HL-60/S4 treated with retinoic acid at 250 ng/mL for 4 days and 3 days (cell line): ENCODE results near the gene GLCCI1.
"Not testable (repeated sequence)": the region's sequence is repeated elsewhere in the genome, so short reads cannot be mapped to it uniquely, and the experiment has no call there.

Experiments used
- in situ Hi-C: fragments of 300-500 bp; cut with MboI; formaldehyde crosslinking; loops from 2 replicates; pipeline ENCODE4 v1.7.0; 2022; ENCODE audit warnings: low sequenced_read_pairs

The GLCCI1 gene

DNA sequence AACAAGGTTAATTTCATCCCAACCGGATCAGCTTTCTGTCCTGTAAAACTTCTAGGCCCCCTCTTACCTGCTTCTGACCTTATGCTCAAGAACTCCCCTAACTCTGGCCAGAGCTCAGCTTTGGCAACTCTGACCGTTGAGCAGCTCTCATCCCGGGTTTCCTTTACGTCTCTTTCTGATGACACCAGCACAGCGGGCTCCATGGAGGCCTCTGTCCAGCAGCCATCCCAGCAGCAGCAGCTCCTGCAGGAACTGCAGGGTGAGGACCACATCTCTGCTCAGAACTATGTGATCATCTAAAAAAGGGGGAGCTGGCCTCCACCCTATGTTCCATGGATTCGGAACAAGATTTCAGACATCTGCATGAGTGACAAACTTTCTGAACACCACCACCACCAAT, 117.6 kb downstream of the GLCCI1 start:
- in situ Hi-C loops: no loop called here

DNA sequence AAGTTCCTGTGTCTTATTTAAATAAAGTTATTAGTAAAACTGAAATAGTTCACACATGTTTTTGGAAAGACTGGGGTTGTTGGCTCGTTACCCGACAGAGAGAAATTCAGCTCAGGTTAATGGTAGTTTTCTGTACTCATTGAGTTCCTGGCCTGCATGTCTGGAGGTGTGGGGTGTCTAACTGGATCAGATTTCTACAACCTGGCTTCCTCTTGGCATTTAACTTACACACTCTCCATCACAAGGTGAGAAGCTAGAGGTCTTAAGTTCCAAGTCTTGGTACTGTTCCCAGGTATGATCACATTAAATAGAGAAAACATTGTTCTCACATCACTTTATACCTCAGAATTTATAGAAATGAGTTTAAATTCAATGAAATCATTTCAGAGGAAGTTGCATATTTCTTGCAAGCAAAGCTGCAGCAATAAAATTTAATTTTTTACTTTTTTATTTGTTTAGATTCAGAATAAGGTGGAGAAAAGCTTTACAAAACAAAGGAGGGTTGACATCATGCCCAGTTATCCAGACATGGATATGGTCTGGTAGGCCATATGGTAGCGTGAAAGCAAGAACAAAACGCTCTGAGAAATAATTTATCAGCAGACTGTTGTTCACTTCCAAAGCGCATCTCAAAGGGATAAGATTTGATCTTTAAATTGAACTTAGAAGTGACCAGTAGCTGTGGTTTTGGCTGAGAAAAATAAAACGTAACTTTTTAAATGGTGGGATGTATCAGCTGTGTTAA, 120.6 kb downstream of the GLCCI1 start:
- in situ Hi-C loops: no loop called here

DNA sequence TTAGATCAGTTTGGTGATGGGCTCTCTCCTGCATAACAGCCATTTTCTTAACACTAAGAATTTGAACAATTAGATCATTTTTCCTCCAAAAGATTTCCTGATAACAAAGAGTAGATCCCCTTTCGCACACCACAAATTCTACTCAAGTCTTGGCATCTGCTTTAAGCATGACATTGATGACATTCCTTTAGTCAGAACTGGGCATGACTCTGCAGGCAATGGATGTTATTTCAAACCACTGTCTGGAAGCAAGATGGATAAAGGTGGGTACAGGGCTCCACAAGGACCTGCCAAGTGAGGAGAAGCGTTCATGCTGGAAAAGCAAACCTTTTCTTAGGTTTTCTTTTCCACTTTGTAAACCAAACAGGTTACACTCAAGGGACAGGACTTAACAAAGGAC, 123.5 kb downstream of the GLCCI1 start:
- in situ Hi-C loops: no loop called here

DNA sequence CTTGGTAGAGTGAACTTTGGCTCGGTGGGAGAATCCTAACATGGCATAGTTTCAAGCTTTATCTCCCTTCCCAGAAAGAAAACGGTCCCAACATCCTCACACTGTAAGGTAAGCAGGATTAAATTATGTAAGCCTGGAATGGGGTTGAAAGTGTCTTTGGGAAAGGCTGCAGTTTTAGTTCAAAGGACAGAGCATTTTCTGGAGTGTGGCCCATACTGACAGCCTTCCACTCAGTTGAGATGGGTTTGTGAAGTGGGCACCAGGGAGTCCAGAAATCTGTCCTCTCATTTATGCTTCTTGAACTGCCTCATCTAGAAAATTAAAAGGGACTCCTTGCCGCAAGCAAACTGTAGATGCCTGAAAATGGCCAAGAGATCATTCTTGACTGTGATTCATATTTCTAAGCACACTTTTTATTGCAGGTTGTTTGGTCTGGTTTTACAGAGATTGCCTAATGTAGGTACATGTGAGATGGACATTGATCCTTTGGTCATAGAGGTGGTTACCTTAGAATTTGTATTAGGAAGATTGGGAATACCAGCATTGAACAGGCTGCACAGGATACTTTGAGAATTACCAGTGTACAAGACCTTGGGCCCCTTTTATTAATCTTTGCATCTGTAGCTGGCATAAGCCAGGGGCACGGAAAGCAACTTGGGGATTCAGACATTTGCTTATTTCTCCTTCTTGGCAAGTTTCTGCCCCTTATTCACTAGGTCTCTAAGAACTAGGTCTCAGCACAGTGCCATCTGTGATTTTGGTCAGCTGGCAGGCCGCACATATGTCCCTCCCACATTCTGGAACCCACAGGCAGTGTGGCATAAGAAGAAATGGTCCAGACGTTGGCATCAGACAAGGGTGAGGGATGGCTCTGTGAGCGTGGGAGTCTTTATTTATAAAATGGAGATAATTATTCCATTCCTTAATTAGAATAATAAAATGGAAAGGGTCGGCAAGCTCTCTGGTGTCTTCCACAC, 125.9 kb downstream of the GLCCI1 start:
- in situ Hi-C loops: no loop called here

DNA sequence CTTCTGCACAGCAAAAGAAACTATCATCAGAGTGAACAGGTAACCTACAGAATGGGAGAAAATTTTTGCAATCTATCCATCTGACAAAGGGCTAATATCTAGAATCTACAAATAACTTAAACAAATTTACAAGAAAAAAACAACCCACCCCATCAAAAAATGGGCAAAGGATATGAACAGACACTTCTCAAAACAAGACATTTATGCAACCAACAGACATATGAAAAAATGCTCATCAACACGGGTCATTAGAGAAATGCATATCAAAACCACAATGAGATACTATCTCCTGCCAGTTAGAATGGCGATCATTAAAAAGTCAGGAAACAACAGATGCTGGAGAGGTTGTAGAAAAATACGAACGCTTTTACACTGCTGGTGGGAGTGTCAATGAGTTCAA, 132.7 kb downstream of the GLCCI1 start:
- in situ Hi-C loops: not testable (repeated sequence)

DNA sequence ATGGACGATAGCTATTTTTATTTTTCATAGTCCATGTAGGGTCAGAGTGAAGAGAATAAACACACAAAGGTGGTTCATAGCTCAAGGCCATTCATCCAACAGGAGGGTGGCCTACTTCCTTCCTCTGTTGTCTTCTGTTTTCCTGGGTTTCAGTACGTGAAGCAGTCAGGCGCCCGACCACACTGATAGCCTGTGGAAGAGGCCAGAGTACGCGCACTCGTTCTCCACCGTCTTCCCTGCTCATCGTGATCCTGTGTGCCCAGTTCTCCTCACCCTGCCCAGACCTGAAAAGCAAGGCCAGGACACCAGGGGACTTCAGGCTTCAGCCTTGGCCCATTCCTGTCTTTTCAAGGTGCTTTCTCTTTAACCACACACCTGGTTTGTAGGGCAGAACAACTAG, 134.7 kb downstream of the GLCCI1 start:
- in situ Hi-C loops: no loop called here

DNA sequence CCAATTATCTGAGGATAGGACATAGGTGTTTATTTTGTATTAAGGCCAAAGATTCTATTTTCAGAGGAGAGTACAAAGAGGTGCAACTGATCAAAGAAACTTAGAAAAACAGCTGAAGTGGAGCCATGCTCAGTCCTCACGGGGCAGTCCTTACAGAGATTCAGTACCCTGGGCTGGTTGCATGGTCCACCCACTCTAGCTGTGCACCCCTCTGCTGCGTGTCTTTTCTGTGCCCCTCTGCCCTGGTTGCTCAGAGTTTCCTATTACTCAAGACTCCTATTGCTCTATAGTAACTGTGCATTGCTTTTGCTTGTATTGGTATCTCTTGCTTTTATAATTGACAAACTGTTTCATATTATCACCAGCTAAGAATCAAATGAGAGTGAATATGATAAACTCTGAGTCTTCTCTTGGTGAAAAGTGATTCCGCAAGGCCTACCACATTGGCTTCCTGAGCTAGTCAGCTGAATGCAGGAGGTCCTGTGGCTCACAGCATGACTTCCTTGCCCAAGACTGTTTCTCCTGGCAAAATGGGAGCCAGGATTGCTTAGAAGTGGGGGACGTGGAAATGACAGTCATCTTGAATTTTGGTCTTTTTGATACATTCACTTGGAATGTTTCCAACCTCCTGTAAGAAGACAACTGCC, 137.0 kb downstream of the GLCCI1 start:
- in situ Hi-C loops: no loop called here

DNA sequence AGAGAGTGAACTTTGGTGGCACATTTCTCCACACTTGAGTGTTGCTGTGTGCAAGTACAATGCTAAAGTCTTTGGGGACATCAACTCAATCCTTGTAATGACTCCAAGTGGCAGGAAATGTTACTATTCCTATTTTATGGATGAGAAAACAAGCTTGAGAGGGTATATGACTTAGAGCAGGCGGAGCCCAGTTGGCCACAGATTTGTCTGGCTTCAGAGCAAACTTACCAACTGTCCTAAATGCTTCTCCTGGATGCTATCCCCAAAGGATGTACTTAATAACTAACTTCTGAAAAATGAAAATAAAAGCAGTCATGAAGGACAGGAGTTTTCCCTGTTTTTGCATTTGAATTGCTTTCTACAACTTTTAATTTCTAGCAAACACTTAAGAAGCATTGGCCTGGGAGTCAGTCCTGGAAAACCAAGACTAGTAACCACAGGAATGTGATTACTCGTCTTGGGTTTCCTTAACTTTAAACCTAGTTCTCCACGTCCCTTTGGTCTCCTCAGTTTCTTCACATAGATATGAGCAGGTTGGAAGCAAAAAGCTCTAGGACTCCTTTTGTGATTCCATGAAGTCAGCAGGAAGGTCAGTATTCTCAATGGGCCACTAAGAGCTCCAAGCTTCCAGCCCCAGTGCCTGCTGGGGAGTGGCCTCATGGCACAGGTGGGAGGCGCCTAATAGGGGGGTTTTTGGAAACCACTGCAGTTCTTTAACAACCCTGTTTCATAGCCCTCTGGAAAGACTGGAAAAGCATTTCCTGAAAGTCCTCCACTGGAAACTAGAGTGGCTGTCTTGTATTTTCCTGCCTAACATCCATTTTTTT, 140.8 kb downstream of the GLCCI1 start:
- in situ Hi-C loops: no loop called here

DNA sequence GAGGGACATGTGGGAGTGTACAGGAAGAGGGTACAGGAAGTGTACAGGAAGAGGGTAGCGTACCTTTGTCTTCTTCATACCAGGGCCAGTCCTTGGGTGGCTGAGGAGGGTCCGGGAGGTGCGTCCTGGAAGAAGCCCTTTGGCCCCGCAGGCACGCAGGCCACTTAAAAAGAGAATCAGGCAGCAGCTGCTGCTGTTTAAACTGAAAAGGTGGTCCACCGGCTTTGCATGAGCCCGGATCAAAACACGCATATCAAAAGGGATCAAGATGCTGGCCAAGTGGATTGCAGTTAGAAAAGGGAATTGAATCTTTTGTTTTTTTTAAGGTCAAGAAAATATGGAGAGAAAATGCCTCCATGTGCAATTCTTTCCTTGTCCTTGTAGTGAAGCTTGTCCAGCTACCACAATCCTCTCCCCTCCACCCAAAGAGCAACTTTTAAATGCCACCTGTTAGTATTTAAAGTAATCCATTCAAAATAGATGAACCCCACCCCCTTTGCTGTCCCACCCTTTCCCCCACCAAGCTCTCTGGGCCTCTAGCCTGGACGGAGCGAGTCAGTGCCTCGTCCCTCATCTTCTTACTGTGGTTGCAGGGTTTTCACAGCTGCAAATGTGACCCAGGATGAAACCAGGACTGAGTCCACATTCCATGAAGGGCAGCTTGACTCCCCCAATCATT, 142.8 kb downstream of the GLCCI1 start:
- in situ Hi-C loops: no loop called here

DNA sequence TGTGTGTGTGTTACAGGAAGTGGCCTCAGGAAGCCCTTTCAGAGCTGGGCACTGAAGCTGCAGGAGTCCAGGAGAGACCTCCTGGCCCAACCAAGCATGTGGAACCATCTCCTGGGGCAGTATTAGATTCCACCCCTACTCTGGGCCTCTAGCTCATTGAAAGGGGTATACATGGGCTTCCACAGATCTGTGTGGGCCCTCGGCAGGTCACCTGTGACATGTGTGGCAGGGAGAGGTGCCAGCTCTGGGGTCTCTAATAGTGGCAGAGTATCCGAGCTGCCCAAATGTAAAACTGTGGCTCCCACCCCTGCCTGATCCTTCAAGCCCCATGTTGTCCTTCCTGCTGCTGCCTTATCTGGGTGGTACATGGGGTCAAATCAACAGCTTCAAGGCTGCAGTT, 144.1 kb downstream of the GLCCI1 start:
- in situ Hi-C loops: no loop called here

DNA sequence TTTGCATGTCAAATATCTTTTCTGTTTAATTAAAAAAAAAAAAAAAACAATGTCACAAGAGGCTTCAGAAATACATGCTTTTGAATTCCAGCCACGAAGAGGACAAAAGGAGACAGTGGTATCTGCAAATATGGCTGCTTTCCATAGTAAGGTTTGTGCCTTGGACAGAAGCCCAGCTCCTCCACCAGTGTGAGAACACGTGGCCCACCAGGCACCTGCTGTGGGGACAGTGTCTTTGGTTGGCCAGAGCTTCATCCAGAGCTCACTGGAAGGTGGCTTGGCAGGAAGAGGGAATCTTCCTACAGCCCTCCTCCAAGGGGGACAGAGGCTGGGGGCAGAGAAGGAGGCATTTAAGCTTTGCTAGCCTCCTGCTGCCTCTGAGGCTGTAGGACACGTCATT, 144.6 kb downstream of the GLCCI1 start:
- in situ Hi-C loops: no loop called here

DNA sequence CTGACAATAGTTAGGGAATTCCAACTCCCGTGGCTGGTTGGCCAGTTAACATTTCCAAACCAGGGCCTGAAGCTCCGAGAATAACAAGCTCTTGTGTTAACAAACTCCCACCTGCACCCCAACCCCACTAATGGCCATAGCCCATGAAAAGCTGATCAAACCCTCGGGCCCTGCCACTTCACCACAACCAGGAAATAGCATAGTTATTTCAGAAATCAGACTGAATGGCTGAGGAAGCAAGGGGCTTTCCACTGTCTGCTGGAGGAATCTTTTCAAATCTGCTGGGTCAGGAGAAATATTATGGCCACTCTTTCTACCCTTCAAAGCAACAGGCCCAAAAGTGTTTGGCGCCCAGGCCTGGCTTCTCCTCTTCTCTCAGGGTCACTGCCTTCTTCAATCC, 145.6 kb downstream of the GLCCI1 start:
- in situ Hi-C loops: no loop called here

DNA sequence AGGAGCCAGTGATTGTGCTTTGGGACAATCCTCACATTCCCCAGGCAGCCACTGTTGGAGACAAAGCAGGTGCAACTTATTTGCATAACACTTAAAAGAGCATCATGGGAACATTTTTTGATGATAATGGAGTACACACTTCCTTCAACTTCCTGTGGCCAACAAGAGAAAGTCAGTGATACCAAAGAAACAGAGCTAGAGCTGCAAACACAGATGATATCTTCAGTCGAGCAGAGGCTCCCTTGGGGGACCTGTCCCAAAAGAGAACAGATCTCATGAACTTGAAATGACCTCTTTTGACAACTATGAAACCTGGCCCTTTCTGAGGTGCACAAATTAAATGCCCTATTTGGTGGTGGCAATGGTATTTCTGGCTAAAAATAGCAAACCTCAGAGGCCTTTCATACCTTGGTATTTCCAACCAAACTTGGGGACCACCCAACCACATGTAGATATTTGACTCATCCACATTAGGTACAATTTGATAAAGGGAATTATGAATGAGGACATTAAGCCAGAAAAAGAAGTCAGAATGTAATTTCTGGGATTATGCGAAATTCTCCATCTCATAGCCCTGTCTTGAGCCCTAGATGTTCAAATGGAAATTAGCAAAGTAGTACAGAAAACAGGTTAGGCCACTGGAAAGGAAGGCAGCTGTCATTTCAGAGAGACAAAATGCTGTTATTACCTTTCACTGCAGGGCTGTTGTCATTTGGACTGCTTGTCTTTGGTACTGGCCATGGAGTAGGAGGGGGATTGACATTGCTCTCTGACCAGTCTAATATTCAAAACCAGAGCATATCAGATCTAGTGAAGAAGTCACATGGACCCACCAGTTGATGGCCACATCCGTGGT, 147.2 kb downstream of the GLCCI1 start:
- in situ Hi-C loops: no loop called here

DNA sequence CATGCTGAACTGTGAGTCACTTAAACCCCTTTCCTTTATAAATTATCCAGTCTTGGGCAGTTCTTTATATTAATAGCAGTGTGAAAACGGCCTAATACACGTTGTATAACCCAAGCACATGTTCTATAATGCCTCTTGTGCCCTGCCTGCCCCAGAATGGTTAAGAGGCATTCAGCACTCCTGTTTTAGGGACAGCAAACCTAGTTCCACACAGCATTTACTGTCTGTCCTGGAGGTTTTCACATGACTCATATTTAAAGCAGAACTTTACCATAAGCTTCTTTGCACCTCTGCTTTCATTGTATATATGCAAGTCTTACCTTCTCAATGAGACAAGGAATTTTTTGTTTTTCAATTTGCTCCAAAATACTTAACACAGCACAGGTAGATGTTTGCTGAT, 148.6 kb downstream of the GLCCI1 start:
- in situ Hi-C loops: no loop called here

DNA sequence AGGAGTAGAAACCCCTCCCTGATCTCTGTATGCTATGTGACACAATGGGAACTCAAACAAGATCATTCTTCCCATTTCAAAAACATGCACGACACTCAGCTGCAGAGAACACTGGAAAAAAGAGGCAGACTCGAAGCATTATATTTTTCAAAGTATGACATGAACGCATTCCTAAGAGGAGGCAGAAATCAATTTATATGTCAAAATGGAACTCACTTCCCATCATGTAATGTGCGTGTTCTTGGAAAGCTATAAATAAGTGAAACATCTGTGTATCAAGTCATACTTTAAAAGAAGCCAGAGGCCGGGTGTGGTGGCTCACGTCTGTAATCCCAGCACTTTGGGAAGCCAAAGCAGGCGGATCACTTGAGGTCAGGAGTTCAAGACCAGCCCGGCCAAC, 150.7 kb downstream of the GLCCI1 start:
- in situ Hi-C loops: no loop called here

DNA sequence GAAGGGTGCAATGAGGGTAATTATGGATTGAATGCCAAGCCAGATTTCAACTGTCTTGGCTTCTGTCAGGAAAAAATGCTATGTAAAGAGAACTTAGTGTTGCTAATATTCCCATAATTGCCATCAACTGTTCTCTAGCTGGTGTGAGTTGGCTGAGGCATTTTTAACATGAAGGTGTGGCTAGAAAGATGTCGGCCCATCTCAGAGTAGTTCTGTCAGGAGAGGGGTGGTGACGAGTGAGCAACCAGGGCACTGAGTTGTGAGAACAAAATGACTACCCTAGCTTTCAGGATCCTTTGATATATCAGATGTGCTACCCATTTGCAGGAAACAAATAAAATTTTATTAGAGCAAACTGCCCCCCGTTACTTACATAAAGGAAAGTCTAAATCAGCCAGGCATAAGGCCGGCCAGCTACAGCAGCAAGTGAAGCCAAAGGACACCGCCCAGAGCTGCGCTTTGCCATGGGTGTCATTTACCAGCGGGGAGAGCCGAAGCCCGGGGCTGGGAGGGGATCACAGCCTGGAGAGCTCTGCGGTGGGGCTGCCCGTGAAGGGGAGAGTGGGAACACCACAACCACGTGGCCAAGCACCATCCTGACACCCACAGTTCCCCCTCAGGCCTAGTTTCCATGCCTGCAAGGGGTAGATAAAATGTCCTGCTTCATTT, 151.9 kb downstream of the GLCCI1 start:
- in situ Hi-C loops: no loop called here

DNA sequence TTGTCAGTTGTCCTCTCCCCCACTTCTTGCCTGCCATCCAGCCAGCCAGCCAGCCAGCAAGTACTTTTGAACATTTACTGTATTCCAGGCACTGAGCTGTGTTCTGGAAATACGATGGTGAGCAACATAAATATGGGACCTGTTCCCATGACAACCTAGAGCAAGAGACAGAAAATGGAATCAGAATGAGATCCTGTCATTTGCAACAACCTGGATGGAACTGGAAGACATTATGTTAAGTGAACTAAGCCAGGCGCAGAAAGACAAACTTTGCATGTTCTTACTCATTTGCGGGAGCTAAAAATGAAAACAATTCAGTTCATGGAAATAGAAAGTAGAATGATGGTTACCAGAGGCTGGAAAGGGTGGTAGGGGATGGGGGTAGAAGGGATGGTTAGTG, 152.6 kb downstream of the GLCCI1 start:
- in situ Hi-C loops: no loop called here

DNA sequence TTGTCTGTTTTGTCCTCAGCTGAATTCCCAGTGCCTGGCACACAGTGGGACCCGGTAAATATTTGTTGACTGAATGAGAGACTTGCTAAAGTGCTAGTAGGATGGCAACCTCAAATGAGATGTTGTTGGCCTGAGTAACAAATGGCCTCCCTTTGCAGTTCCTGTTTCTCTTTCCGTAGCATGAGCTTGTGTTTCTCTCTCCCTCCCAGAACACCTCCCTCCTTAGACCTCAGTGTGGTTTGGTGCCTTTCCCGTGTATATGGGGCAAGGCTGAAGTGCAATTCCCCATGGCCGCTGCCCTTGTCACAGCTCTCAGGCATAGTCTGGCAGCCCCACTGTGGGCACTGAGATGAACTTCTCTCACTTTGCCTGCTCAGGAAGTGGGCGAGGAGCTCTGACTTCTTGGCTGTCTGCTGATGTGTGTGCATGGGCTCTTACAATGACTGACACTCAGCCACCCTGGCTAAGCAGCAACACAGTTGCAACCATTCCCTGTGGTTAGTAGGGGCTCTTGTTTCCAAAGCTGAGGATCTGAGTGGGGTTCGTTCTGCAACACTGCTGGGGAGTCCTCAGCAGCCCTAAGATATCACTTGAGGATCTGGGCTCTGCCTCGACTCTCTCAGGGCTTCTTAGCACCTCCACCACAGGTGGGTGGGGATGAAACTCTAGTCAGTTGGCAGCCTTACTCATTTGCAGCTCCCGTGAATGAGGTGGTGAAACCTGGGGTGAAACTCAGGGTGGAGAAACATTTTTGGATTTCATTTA, 157.3 kb downstream of the GLCCI1 start:
- in situ Hi-C loops: no loop called here
